ENCODE measurements around the gene PNMA6A.

- no peak for TF ChIP-seq CTCF (IDR thresholded peaks at IDR 0.05; ENCODE audit: low read depth, low read length)
- no peak for TF ChIP-seq EZH2phosphoT487 (IDR thresholded peaks at IDR 0.05; ENCODE audit: low read depth)
These were observed 16.1 kb upstream of the PNMA6A start, which contains the start of gene PNMA3 for GRCh38 chrX:153055871-153056749.
